Spleen (tissue), 7 donors: ENCODE data around the gene AKR1B15.

Source experiments
- POLR2AphosphoS5 ChIP-seq, 3 donors: sonication (generic); formaldehyde crosslinking; IDR thresholded peaks; one replicate each; pipeline ENCODE4 v1.5.1; 2017; ENCODE audit warnings: antibody characterized with exemption in 3 of 3
- TF ChIP-seq, protein P1 (sequence below), 11 experiments: fragments of 200-600 bp in 7 of 11; fragments of 450-650 bp in 4 of 11; sonication (generic) in 4 of 11; IDR thresholded peaks in 8 of 11; conservative IDR thresholded peaks in 3 of 11; 1 replicate in 7 of 11; 2 replicates in 4 of 11; pipeline versions ENCODE4 v1.4.0 to v1.8.0; 2016 to 2021; ENCODE audit warnings: antibody characterized with exemption in 11 of 11, inconsistent platforms in 4 of 11, mild to moderate bottlenecking in 1 of 11
- donor health status: DM: no; HTN: no; CAD: no; lungs with moderate emphysema.
- donor health status: DM: no; HTN: no; CAD: no.
- donor health status: DM: no; HTN: no; CAD: no.

DNA sequence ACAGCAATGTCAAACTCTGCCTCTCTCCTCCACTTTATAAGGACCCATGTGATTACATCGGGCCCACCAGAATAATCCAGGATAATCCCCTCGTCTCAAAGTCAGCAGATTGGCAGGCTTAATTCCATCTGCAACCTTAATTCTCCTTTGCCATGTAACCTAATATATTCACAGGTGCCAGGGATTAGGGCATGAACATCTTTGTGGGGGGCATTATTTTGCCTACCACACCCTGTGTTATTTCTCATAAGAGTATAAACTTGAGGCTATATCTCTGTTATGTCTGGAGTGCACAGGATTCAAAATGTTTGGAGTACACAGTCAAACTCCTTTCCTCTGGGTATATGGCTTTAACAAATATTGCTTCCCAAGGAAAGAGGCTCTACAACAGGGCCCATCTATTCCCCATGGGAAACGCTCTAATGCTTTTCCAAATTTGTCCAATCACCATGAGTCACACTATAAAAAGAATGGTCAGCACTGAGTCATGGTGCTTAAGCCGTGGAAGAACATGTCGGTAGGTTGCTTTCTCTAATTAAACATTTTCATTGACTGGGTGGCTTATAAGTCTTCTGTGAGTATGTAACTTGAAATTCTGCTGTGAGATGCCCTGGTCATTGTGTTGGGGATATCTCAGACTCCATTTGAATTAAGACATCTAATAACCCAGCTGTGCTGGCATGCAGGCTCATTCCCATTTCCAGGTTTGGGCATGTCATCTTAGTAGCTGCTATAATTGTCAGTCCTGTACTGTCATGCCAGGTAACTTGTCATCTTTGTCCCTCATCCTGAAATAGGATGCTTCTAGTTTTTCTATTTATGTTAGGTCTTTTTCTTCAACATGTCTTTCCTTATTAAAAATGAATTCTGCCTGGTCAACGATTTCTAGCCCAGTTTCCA, 33.1 kb upstream of the AKR1B15 start:
- TF ChIP-seq, protein P1, sequence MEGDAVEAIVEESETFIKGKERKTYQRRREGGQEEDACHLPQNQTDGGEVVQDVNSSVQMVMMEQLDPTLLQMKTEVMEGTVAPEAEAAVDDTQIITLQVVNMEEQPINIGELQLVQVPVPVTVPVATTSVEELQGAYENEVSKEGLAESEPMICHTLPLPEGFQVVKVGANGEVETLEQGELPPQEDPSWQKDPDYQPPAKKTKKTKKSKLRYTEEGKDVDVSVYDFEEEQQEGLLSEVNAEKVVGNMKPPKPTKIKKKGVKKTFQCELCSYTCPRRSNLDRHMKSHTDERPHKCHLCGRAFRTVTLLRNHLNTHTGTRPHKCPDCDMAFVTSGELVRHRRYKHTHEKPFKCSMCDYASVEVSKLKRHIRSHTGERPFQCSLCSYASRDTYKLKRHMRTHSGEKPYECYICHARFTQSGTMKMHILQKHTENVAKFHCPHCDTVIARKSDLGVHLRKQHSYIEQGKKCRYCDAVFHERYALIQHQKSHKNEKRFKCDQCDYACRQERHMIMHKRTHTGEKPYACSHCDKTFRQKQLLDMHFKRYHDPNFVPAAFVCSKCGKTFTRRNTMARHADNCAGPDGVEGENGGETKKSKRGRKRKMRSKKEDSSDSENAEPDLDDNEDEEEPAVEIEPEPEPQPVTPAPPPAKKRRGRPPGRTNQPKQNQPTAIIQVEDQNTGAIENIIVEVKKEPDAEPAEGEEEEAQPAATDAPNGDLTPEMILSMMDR (IDR thresholded peaks at IDR 0.05 in 8 of 11, conservative IDR thresholded peaks at IDR 0.05 in 3 of 11) = no peak
- no peak for TF ChIP-seq POLR2AphosphoS5 (IDR thresholded peaks at IDR 0.05)
